Measurements from ENCODE around the gene CEP112. TPM values are rescaled to one million over a fixed set of nuclear protein-coding genes. Genes with fewer than 3 reads are reported as not detected.

Gene CEP112
- total and polyA plus RNA-seq, 2 experiments from 2014 or later, result 4.0 to 4.3 TPM

- TF ChIP-seq REST (IDR thresholded peaks at IDR 0.05; ENCODE audit: unreplicated experiment) (no peak), STAT1 (IDR thresholded peaks at IDR 0.05; ENCODE audit: unreplicated experiment) (no peak)
Observed at GRCh38 chr17:65707780-65708179, 484.2 kb downstream of the CEP112 start (continued).

GRCh38 chr17:65704731-65705130 is 487.2 kb downstream of the CEP112 start:
- Histone ChIP-seq H3K27me3 (ENCODE audit: insufficient read depth) (no peaks in the 10 kb centered on the region), H3K79me2 (replicated peaks; ENCODE audit: insufficient read depth) (no peaks in the 10 kb centered on the region), H3K9me2 (ENCODE audit: insufficient read depth) (peaks cover 4% of the 10 kb centered on the region; the same call in 1 of the 2 replicates), H3K4me2 (no peak overlapping the region), H2AFZ (no peak overlapping the region), H3K36me3 (ENCODE audit: insufficient read depth) (no peaks in the 10 kb centered on the region), H4K20me1 (replicated peaks; ENCODE audit: insufficient read depth) (no peaks in the 10 kb centered on the region), H3K27ac (ENCODE audit: low read depth) (no peak overlapping the region), H3F3A (replicated peaks; ENCODE audit: low read depth) (no peaks in the 10 kb centered on the region), H3K4me1 (ENCODE audit: insufficient read depth) (peaks cover 4% of the 10 kb centered on the region; the same call in 1 of the 2 replicates), H3K4me3 (no peak overlapping the region)
- Mint-ChIP-seq H3K27me3 (ENCODE audit: insufficient read depth, low read depth, poor library complexity) (no peaks in the 10 kb centered on the region), H3K36me3 (ENCODE audit: low read depth) (no peaks in the 10 kb centered on the region), H3K27ac (no peak overlapping the region), H3K4me1 (peaks cover 8% of the 10 kb centered on the region), H3K9me3 (no peaks in the 10 kb centered on the region; the same call in 2 of the 3 replicates), H3K4me3 (no peak overlapping the region)
- TF ChIP-seq JUNB (IDR thresholded peaks at IDR 0.05; ENCODE audit: unreplicated experiment) (no peak), STAT1 (IDR thresholded peaks at IDR 0.05; ENCODE audit: unreplicated experiment) (no peak)
- ATAC-seq, result no peak
- DNase-seq (ENCODE audit: low spot score), result no peak

- peaks cover 14% of the 10 kb centered on the region for H3K4me1 Mint-ChIP-seq
- no peak overlapping the region for H3K4me3 Mint-ChIP-seq
- no peaks in the 10 kb centered on the region for H4K20me1 ChIP-seq (replicated peaks; ENCODE audit: insufficient read depth)
- no peaks in the 10 kb centered on the region for H3K27me3 Mint-ChIP-seq (ENCODE audit: insufficient read depth, low read depth, poor library complexity)
- no peak overlapping the region for H3K27ac Mint-ChIP-seq
- no peaks in the 10 kb centered on the region for H3K36me3 ChIP-seq (ENCODE audit: insufficient read depth)
- H3K4me1 ChIP-seq (ENCODE audit: insufficient read depth), result peaks cover 11% of the 10 kb centered on the region
- no peaks in the 10 kb centered on the region for H3K79me2 ChIP-seq (replicated peaks; ENCODE audit: insufficient read depth)
- H3F3A ChIP-seq (replicated peaks; ENCODE audit: low read depth), result no peaks in the 10 kb centered on the region
- H3K36me3 Mint-ChIP-seq (ENCODE audit: low read depth), result no peaks in the 10 kb centered on the region
- H3K27ac ChIP-seq (ENCODE audit: low read depth), result no peak overlapping the region
- H3K9me3 Mint-ChIP-seq, result no peaks in the 10 kb centered on the region; the same call in 2 of the 3 replicates
- no peak overlapping the region for H2AFZ ChIP-seq
- H3K4me2 ChIP-seq, result no peak overlapping the region
- no peak overlapping the region for H3K4me3 ChIP-seq
- H3K27me3 ChIP-seq (ENCODE audit: insufficient read depth), result no peaks in the 10 kb centered on the region
- DNase-seq (ENCODE audit: low spot score), result no peak
- ATAC-seq, result no peak
- peaks cover 3% of the 10 kb centered on the region; the same call in 1 of the 2 replicates for H3K9me2 ChIP-seq (ENCODE audit: insufficient read depth)
- TF ChIP-seq POLR2AphosphoS5 (IDR thresholded peaks at IDR 0.05; ENCODE audit: low read depth) (no peak), ZNF462 (CRISPR knock-in tag; IDR thresholded peaks at IDR 0.05) (no peak), CTCF (conservative IDR thresholded peaks at IDR 0.05; ENCODE audit: low read depth in 2 of 2) (no peak), ETS1 (IDR thresholded peaks at IDR 0.05) (no peak)
Observed at GRCh38 chr17:65703891-65704290, 488.0 kb downstream of the CEP112 start.
